Ishikawa (cell line): ENCODE results near the gene KIAA1671.

Experiments used
- RAD21 ChIP-seq: IDR thresholded peaks from 2 replicates; pipeline ENCODE4 v1.6.1; 2012; ENCODE audit warnings: low read depth
- TAF1 ChIP-seq: IDR thresholded peaks from 2 replicates; pipeline ENCODE4 v1.6.1; 2012; ENCODE audit warnings: low read depth, mild to moderate bottlenecking

- TF ChIP-seq RAD21, result no peak
- TF ChIP-seq TAF1, result no peak
Observed at GRCh38 chr22:24944217-24944937, 8.1 kb upstream of the KIAA1671 start.
